ENCODE results near the gene ALDH1A3.

GRCh38 chr15:100861511-100861991 lies 18.1 kb upstream of the ALDH1A3 start:
- TF ChIP-seq CTCF (IDR thresholded peaks at IDR 0.05; ENCODE audit: low read depth, low read length, missing input control) (no peak), HNF4G (IDR thresholded peaks at IDR 0.05) (no peak), FOXA1 (IDR thresholded peaks at IDR 0.05) (no peak), RAD21 (IDR thresholded peaks at IDR 0.05) (no peak), ZBTB33 (IDR thresholded peaks at IDR 0.05) (no peak), YY1 (IDR thresholded peaks at IDR 0.05) (no peak), MAX (IDR thresholded peaks at IDR 0.05) (no peak), EGR1 (IDR thresholded peaks at IDR 0.05; ENCODE audit: low read depth in 2 of 2) (no peak), ATF3 (IDR thresholded peaks at IDR 0.05) (no peak), RXRA (IDR thresholded peaks at IDR 0.05) (no peak), GABPA (IDR thresholded peaks at IDR 0.05 in 1 of 2, conservative IDR thresholded peaks at IDR 0.05 in 1 of 2) (no peak), REST (IDR thresholded peaks at IDR 0.05) (no peak), HNF4A (conservative IDR thresholded peaks at IDR 0.05) (no peak), JUND (IDR thresholded peaks at IDR 0.05) (no peak)
